ENCODE measurements around the gene ZNF724.
"Not testable (repeated sequence)": the region's sequence is repeated elsewhere in the genome, so short reads cannot be mapped to it uniquely, and the experiment has no call there.

Gene ZNF724

GRCh38 chr19:23249911-23250649 is at the start of gene ZNF724:
Gene ZNF724, minus strand, starts transcription at chr19:23250394. Its CDS starts 152 bp downstream, at chr19:23250242.
- DNase-seq (ENCODE audit: extremely low read depth, insufficient read length): peak; percentile 90
- no peaks in the 10 kb centered on the region for H3K36me3 ChIP-seq (ENCODE audit: control insufficient read depth, insufficient read depth, low read length)
- H3K4me3 ChIP-seq (replicated peaks; ENCODE audit: low read depth, low read length): peak within 1 kb of the TSS; percentile 72

DNA sequence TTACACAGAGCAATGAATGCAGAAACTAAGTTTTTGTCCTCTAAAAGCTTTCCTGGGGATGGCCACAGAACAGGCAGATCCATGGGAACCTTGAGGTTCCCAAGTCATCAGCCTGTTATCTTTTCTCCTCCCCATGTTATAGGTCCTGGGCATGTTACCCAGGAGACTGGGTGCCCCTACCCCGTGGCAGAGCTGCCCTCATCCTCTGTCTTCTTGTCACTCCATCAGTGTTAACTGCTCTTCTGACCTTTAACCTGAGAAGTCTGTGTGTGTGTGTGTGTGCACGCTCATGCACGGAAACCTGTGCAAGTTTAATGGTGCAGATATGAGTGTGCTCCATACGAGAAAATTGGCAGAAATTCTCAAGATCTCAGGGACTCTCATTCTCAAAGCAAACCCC is 43.9 kb upstream of the ZNF724 start:
- H3K4me3 ChIP-seq (replicated peaks; ENCODE audit: low read depth, low read length): no peak overlapping the region
- no peak for DNase-seq (ENCODE audit: extremely low read depth, insufficient read length)
- no peaks in the 10 kb centered on the region for H3K27me3 ChIP-seq (replicated peaks; ENCODE audit: control insufficient read depth, insufficient read depth, low read length)
- no peaks in the 10 kb centered on the region for H3K36me3 ChIP-seq (ENCODE audit: control insufficient read depth, insufficient read depth, low read length)
- TF ChIP-seq CTCF (IDR thresholded peaks at IDR 0.05; ENCODE audit: insufficient read depth, low read length, poor library complexity, severe bottlenecking): no peak

More at GRCh38 chr19:23249911-23250649, at the start of gene ZNF724:
- TF ChIP-seq CTCF (IDR thresholded peaks at IDR 0.05; ENCODE audit: insufficient read depth, low read length, poor library complexity, severe bottlenecking): no peak
- no peaks in the 10 kb centered on the region for H3K27me3 ChIP-seq (replicated peaks; ENCODE audit: control insufficient read depth, insufficient read depth, low read length)

GRCh38 chr19:23289966-23290365 is 39.8 kb upstream of the ZNF724 start:
- not testable (repeated sequence) for H3K27me3 ChIP-seq (replicated peaks; ENCODE audit: control insufficient read depth, insufficient read depth, low read length); H3K36me3 ChIP-seq (ENCODE audit: control insufficient read depth, insufficient read depth, low read length); H3K4me3 ChIP-seq (replicated peaks; ENCODE audit: low read depth, low read length)

GRCh38 chr19:23287620-23288019 is 37.4 kb upstream of the ZNF724 start:
- Histone ChIP-seq H3K27me3 (replicated peaks; ENCODE audit: control insufficient read depth, insufficient read depth, low read length) (no peaks in the 10 kb centered on the region), H3K4me3 (replicated peaks; ENCODE audit: low read depth, low read length) (no peak overlapping the region), H3K36me3 (ENCODE audit: control insufficient read depth, insufficient read depth, low read length) (no peaks in the 10 kb centered on the region)
- DNase-seq (ENCODE audit: extremely low read depth, insufficient read length): no peak
- no peak for TF ChIP-seq CTCF (IDR thresholded peaks at IDR 0.05; ENCODE audit: insufficient read depth, low read length, poor library complexity, severe bottlenecking)

More at GRCh38 chr19:23289966-23290365, 39.8 kb upstream of the ZNF724 start:
- DNase-seq (ENCODE audit: extremely low read depth, insufficient read length): not testable (repeated sequence)

DNA sequence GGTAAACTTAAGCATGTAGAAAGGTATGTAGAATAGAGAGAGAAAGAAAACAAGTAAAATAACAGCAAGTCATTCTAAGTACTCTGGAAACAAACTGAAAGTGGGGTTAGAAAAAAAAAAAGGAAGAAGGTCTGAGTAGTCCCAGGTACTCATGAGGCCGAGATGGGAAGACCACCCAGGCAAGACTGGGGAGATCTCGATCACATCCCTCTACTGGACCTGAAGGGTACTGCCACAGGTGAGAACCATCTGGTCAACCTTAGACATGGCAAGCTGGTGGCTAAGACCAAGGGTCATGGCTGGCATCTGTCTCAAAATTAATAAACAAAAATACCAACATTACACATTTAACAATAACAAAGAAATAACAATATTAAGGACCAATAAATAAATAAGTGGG is 36.3 kb upstream of the ZNF724 start:
- Histone ChIP-seq H3K27me3 (replicated peaks; ENCODE audit: control insufficient read depth, insufficient read depth, low read length) (no peaks in the 10 kb centered on the region), H3K4me3 (replicated peaks; ENCODE audit: low read depth, low read length) (no peak overlapping the region), H3K36me3 (ENCODE audit: control insufficient read depth, insufficient read depth, low read length) (no peaks in the 10 kb centered on the region)
- no peak for DNase-seq (ENCODE audit: extremely low read depth, insufficient read length)
- peak; percentile 32 for TF ChIP-seq CTCF (IDR thresholded peaks at IDR 0.05; ENCODE audit: insufficient read depth, low read length, poor library complexity, severe bottlenecking)

DNA sequence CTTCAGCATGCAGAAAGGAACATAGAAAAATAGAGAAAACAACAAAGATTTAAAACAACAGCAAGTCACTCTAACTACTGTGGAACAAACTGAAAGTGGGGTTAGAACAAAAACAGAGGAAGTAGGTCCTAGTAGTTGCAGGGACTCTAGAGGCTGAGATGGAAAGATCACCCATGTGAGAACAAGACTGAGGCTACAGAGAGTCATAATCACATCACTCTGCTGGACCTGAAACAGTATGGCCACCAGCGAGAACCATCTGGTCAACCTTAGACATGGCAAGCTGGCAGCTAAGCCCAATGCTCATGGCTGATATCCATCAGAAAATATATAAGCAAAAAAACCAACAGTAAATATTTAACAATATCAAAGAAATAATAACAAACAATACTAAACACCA is 35.8 kb upstream of the ZNF724 start:
- Histone ChIP-seq H3K4me3 (replicated peaks; ENCODE audit: low read depth, low read length) (no peak overlapping the region), H3K27me3 (replicated peaks; ENCODE audit: control insufficient read depth, insufficient read depth, low read length) (no peaks in the 10 kb centered on the region), H3K36me3 (ENCODE audit: control insufficient read depth, insufficient read depth, low read length) (no peaks in the 10 kb centered on the region)
- no peak for DNase-seq (ENCODE audit: extremely low read depth, insufficient read length)
- no peak for TF ChIP-seq CTCF (IDR thresholded peaks at IDR 0.05; ENCODE audit: insufficient read depth, low read length, poor library complexity, severe bottlenecking)

GRCh38 chr19:23285326-23285725 is 35.1 kb upstream of the ZNF724 start:
- DNase-seq (ENCODE audit: extremely low read depth, insufficient read length); H3K27me3 ChIP-seq (replicated peaks; ENCODE audit: control insufficient read depth, insufficient read depth, low read length); H3K36me3 ChIP-seq (ENCODE audit: control insufficient read depth, insufficient read depth, low read length): not testable (repeated sequence)

More at GRCh38 chr19:23285326-23285725, 35.1 kb upstream of the ZNF724 start:
- H3K4me3 ChIP-seq (replicated peaks; ENCODE audit: low read depth, low read length): not testable (repeated sequence)
